ENCODE results near the gene ANKRD13C. TPM values are rescaled to one million over a fixed set of nuclear protein-coding genes. Genes with fewer than 3 reads are reported as not detected.

ANKRD13C gene
- total RNA-seq, result 16.1 and 25.1 TPM in 2 replicates

GRCh38 chr1:70354332-70355110 lies at the start of gene ANKRD13C:
Gene ANKRD13C, minus strand, starts transcription at chr1:70354722. Its CDS starts 314 bp downstream, at chr1:70354408.
- TF ChIP-seq CTCF (IDR thresholded peaks at IDR 0.05; ENCODE audit: insufficient read depth, low read length, severe bottlenecking), result no peak
- peak within 1 kb of the TSS; percentile 98 for H3K4me3 ChIP-seq (ENCODE audit: low read depth, low read length)
- no peak for FAIRE-seq
- peak; percentile 88 for DNase-seq (ENCODE audit: low read depth)
- H3K36me3 ChIP-seq (ENCODE audit: control insufficient read depth, insufficient read depth, low read length), result no peaks in the 10 kb centered on the region
- H3K27me3 ChIP-seq (ENCODE audit: control insufficient read depth, insufficient read depth, low read length), result no peaks in the 10 kb centered on the region

- no peak for TF ChIP-seq CTCF (IDR thresholded peaks at IDR 0.05; ENCODE audit: insufficient read depth, low read length, severe bottlenecking)
- no peak for DNase-seq (ENCODE audit: low read depth)
- Histone ChIP-seq H3K36me3 (ENCODE audit: control insufficient read depth, insufficient read depth, low read length) (no peaks in the 10 kb centered on the region), H3K4me3 (ENCODE audit: low read depth, low read length) (no peak overlapping the region), H3K27me3 (ENCODE audit: control insufficient read depth, insufficient read depth, low read length) (no peaks in the 10 kb centered on the region)
- FAIRE-seq, result no peak
These were observed 49.2 kb upstream of the ANKRD13C start for GRCh38 chr1:70403759-70404158.

- no peak overlapping the region for H3K4me3 ChIP-seq (ENCODE audit: low read depth, low read length)
- H3K36me3 ChIP-seq (ENCODE audit: control insufficient read depth, insufficient read depth, low read length), result no peaks in the 10 kb centered on the region
- no peak for TF ChIP-seq CTCF (IDR thresholded peaks at IDR 0.05; ENCODE audit: insufficient read depth, low read length, severe bottlenecking)
- FAIRE-seq, result no peak
- no peak for DNase-seq (ENCODE audit: low read depth)
- H3K27me3 ChIP-seq (ENCODE audit: control insufficient read depth, insufficient read depth, low read length), result no peaks in the 10 kb centered on the region
These were observed 47.5 kb upstream of the ANKRD13C start for GRCh38 chr1:70401974-70402373.

GRCh38 chr1:70400335-70400734 lies 45.8 kb upstream of the ANKRD13C start:
- FAIRE-seq, result no peak

GRCh38 chr1:70397013-70397412 lies 42.5 kb upstream of the ANKRD13C start:
- no peak for FAIRE-seq
- TF ChIP-seq CTCF (IDR thresholded peaks at IDR 0.05; ENCODE audit: insufficient read depth, low read length, severe bottlenecking), result no peak

More at GRCh38 chr1:70400335-70400734, 45.8 kb upstream of the ANKRD13C start:
- no peak for TF ChIP-seq CTCF (IDR thresholded peaks at IDR 0.05; ENCODE audit: insufficient read depth, low read length, severe bottlenecking)
- H3K36me3 ChIP-seq (ENCODE audit: control insufficient read depth, insufficient read depth, low read length), result no peaks in the 10 kb centered on the region
- H3K27me3 ChIP-seq (ENCODE audit: control insufficient read depth, insufficient read depth, low read length), result no peaks in the 10 kb centered on the region
- DNase-seq (ENCODE audit: low read depth), result no peak
- H3K4me3 ChIP-seq (ENCODE audit: low read depth, low read length), result no peak overlapping the region

More at GRCh38 chr1:70397013-70397412, 42.5 kb upstream of the ANKRD13C start:
- DNase-seq (ENCODE audit: low read depth), result no peak
- Histone ChIP-seq H3K4me3 (ENCODE audit: low read depth, low read length) (no peak overlapping the region), H3K36me3 (ENCODE audit: control insufficient read depth, insufficient read depth, low read length) (no peaks in the 10 kb centered on the region), H3K27me3 (ENCODE audit: control insufficient read depth, insufficient read depth, low read length) (no peaks in the 10 kb centered on the region)

All from bronchial epithelial cell (primary cell).